Pulmonary artery endothelial cell (primary cell): ENCODE measurements around the gene SNRNP27. TPM values are rescaled to one million over a fixed set of nuclear protein-coding genes. Genes with fewer than 3 reads are reported as not detected.

ENCODE experiments used
- DNase-seq: peaks from one replicate; pipeline ENCODE4 v3.0.0-alpha.2; 2011; ENCODE audit warnings: low read depth, low spot score
- total RNA-seq: library from RNA; depleted of rRNA; stranded (reverse); fragments of >200 nt; gene quantifications from 2 replicates; pipeline ENCODE4 v1.2.3, GENCODE V29; 2014

The SNRNP27 gene
- total RNA-seq, 1 donor from 2014 or later, result 25.5 TPM

GRCh38 chr2:69914950-69915945 is 21.5 kb downstream of the SNRNP27 start, which contains the start of gene MXD1:
TSS of gene MXD1 (plus strand) at chr2:69915109. CDS start at chr2:69915331, 222 bp downstream.
- DNase-seq, result no peak

GRCh38 chr2:69916106-69916505 is 22.4 kb downstream of the SNRNP27 start:
- no peak for DNase-seq

GRCh38 chr2:69917852-69918251 is 24.1 kb downstream of the SNRNP27 start:
- DNase-seq, result peak; percentile 76

- DNase-seq, result no peak
These were observed 24.6 kb downstream of the SNRNP27 start for GRCh38 chr2:69918401-69918800.

GRCh38 chr2:69923116-69923515 is 29.4 kb downstream of the SNRNP27 start:
- no peak for DNase-seq

GRCh38 chr2:69926849-69927515 is 33.2 kb downstream of the SNRNP27 start:
- DNase-seq, result no peak

GRCh38 chr2:69931832-69932595 is 38.3 kb downstream of the SNRNP27 start:
- no peak for DNase-seq

GRCh38 chr2:69932596-69932922 is 38.8 kb downstream of the SNRNP27 start:
- DNase-seq, result no peak

GRCh38 chr2:69933254-69933828 is 39.6 kb downstream of the SNRNP27 start:
- DNase-seq, result no peak

GRCh38 chr2:69933839-69934613 is 40.3 kb downstream of the SNRNP27 start:
- peak; percentile 77 for DNase-seq

- no peak for DNase-seq
These were observed 40.8 kb downstream of the SNRNP27 start for GRCh38 chr2:69934614-69934908.

- DNase-seq, result no peak
These were observed 41.3 kb downstream of the SNRNP27 start for GRCh38 chr2:69935011-69935410.

GRCh38 chr2:69936906-69937305 is 43.1 kb downstream of the SNRNP27 start:
- no peak for DNase-seq

GRCh38 chr2:69937968-69938367 is 44.2 kb downstream of the SNRNP27 start:
- no peak for DNase-seq

- DNase-seq, result no peak
These were observed 46.0 kb downstream of the SNRNP27 start for GRCh38 chr2:69939722-69940121.

GRCh38 chr2:69940691-69941090 is 46.9 kb downstream of the SNRNP27 start:
- DNase-seq, result no peak

GRCh38 chr2:69943000-69943842 is 49.5 kb downstream of the SNRNP27 start:
- DNase-seq, result no peak

GRCh38 chr2:69943843-69944525 is 50.2 kb downstream of the SNRNP27 start:
- no peak for DNase-seq

GRCh38 chr2:69944756-69945155 is 51.0 kb downstream of the SNRNP27 start:
- DNase-seq, result no peak
